GM10847 (cell line): ENCODE results near the gene CCDC197.

ENCODE experiments used
- POLR2A ChIP-seq: IDR thresholded peaks from 2 replicates; pipeline ENCODE4 v1.6.1; 2011; ENCODE audit not compliant: insufficient read length; ENCODE audit errors: extremely low read depth

CCDC197 gene

DNA sequence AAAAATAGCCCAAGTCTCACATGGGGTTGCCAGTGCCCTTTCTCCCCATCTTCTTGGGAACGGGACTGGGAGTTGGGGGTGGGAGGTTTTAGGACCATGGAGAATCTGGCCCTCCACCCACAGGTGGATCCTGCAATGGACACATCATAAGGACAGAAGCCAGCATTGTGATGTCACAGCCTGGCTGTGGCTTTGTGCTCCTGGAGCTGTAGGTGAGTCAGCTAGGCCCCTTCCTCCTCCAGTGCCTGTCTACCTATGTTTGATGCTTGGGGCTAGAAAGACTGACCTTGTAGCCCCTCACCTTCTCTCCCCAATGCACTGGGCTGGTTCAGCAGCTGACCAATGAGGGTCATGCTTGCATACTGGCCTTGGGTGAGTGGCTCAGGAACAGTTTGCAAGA lies at the start of gene CCDC197:
Gene CCDC197, plus strand, starts transcription at position 220 of the 400 bp plus-strand sequence. CDS start 831 bp downstream, outside the sequence.
- no peak for TF ChIP-seq POLR2A

DNA sequence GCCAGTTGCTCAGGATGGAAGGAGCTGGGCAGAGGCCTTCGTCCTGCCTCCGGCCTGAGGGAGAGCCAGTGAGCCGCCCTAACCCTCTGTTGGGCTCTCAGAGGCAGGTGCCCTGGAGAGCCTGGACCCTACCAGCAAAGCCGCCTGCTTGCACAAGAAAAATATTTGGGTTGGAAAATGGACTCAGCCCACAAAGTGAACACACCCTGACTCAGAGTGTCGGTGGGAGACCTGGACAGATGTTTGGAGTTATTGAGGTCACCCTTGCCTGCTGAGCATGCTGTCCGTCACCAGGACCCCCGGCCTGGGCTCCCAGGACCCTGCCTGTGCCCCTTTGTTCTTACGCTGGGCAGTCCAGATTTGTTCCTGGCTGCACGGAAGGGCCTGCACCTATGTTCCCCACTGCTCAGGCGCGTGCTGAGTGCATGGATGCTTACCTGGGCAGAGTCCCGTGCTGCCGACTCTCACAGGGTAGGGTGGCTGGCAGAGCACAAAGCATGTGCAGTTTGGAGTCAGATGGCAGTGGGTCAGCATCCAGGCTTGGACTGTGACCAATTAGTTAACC lies 47.5 kb upstream of the CCDC197 start:
- TF ChIP-seq POLR2A, result no peak

GRCh38 chr14:93950948-93951634 lies 46.0 kb upstream of the CCDC197 start:
- no peak for TF ChIP-seq POLR2A

GRCh38 chr14:93951635-93952540 lies 45.2 kb upstream of the CCDC197 start:
- no peak for TF ChIP-seq POLR2A

DNA sequence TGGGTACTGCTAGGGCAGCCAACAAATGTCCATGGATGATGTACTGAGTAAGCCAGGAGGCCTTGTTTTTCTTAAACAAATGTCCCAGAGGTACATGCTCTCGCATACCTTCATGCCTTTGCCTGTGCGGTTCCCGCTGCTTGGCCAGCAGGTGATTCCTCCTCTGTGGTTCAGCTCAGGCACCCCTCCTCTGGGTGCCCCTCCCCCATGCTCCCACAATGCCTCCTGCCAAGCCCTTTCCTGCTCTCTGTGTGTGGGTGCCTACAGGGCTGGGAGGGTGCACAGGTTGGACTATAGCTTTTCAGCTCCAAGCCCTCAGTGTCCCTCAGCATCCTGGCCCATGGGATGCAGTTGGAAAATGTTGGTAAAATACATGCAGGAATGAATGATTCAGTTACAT lies 44.3 kb upstream of the CCDC197 start:
- TF ChIP-seq POLR2A, result no peak

- TF ChIP-seq POLR2A, result no peak
These were observed 43.8 kb upstream of the CCDC197 start for GRCh38 chr14:93953263-93953662.

- no peak for TF ChIP-seq POLR2A
These were observed 43.2 kb upstream of the CCDC197 start for GRCh38 chr14:93953739-93954515.

DNA sequence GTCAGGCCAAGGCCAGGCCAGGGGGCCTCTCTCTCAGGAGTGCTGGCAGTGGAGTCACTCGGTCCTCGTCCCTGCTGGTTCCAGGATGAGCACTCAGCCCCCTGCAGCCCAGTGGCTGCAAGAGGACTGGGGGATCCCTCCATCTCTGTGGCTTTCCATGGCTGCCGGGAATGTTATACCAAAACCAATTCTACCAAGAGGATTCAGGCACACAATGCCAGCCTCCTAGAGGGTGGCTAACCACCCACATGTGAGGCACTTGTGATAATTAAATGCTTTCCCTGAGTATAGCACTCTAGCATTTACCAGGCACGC lies 42.6 kb upstream of the CCDC197 start:
- TF ChIP-seq POLR2A, result no peak

- no peak for TF ChIP-seq POLR2A
These were observed 41.9 kb upstream of the CCDC197 start for GRCh38 chr14:93954900-93955849.

DNA sequence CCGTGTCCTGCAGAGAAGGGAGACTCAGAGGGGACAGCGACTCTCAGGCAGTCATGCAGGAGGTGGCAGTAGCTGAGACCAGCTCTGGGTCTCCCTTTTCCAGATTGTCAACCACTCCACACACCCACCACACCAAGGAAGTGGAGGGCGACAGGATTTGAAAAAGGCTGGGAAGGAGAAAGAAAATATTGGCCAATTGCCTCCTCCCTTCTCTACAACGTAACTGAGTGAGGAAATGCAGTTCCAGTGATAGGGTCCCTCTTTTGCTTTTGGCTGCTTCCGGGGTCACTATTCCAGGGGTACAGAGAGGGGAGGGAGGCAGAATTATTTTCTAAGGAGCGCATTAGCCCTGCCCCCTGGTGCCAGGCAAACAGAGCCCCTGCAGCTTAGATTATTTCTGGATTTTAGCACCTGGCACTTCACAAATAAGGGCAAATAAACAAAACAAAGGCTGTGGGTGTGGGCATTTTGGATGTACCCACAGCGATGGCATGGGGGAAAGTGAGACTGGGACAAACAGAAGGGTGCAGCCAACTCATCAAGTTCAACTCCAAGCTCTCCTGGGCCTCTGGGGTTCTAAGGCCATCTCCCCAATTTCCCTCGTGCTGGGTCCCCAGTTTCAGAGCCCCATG lies 41.1 kb upstream of the CCDC197 start:
- TF ChIP-seq POLR2A, result peak; percentile 7

- TF ChIP-seq POLR2A, result no peak
These were observed 40.4 kb upstream of the CCDC197 start for GRCh38 chr14:93956514-93957332.

- no peak for TF ChIP-seq POLR2A
These were observed 39.8 kb upstream of the CCDC197 start for GRCh38 chr14:93957333-93957710.

DNA sequence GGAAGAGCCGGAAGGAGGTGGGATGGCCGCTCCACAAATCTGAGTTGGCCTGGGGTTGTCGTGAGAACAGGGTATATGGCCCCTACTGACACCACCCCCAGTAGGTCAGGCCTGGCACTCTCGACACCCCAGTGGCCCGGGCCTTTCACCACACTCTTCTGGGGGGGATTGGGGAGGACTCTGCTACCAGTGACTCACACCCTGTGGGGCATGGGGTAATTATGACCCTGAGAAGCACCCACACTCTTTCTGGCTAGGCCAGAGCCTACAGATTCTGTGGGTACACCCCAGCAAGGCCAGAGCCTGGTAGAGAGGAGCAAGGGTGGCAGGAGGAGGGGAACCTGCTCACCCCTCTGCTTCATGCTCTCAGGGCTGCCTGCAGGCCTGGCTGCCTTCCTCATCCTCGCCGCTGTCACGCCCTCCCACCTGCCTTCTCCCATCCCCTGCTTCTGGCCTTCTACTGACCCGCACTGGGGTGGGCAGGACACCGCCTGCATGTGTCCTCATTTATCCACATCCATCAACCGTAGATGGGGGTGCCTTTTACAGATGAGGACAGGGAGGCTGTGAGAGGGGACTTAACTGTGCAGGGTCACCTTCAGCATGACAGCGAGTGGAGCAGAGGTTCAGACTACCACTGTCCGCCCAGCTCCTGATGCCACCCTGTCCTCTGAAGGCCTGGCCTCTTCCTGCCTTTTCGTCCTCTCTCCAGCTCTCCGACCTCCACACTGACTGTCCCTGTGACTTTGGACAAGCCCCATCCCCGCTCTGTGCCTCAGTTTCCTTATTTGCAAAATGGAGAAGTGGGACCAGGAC lies 39.1 kb upstream of the CCDC197 start:
- no peak for TF ChIP-seq POLR2A
